Neural cell (in vitro differentiated cells): ENCODE results near the gene SLC38A5. TPM values are rescaled to one million over a fixed set of nuclear protein-coding genes. Genes with fewer than 3 reads are reported as not detected.

Experiments used
- H2AFZ ChIP-seq: fragments of 200-600, 300-800 bp; sonication (generic), shearing (Covaris generic); 2 replicates; pipeline ENCODE4 v1.6.0; 2014; ENCODE audit warnings: low read depth, mild to moderate bottlenecking, antibody characterized with exemption, low read length, moderate library complexity
- H3F3A ChIP-seq: fragments of 200-600 bp; shearing (Covaris generic); 2 replicates; pipeline ENCODE4 v1.6.1; 2016; ENCODE audit warnings: mild to moderate bottlenecking, moderate library complexity, mixed read lengths, antibody characterized with exemption, low read length; ENCODE audit not compliant: insufficient read depth, poor library complexity, severe bottlenecking
- H3K27ac ChIP-seq: fragments of 200-600, 300-800 bp; sonication (generic), shearing (Covaris generic); 2 replicates; pipeline ENCODE4 v1.5.1; 2014; ENCODE audit warnings: mild to moderate bottlenecking, low read length, moderate library complexity
- H3K27me3 ChIP-seq: fragments of 300-800, 200-600 bp; sonication (generic), shearing (Covaris generic); 2 replicates; pipeline ENCODE4 v1.6.0; 2014; ENCODE audit warnings: mild to moderate bottlenecking, low read depth, low read length, moderate library complexity; ENCODE audit not compliant: insufficient read depth
- H3K36me3 ChIP-seq: fragments of 300-800, 200-600 bp; sonication (generic), shearing (Covaris generic); 2 replicates; pipeline ENCODE4 v1.5.1; 2014; ENCODE audit warnings: mild to moderate bottlenecking, antibody characterized with exemption, low read length, moderate library complexity; ENCODE audit not compliant: insufficient read depth
- H3K4me2 ChIP-seq: fragments of 300-800, 200-600 bp; sonication (generic), shearing (Covaris generic); 2 replicates; pipeline ENCODE4 v1.6.0; 2014; ENCODE audit warnings: mild to moderate bottlenecking, low read length
- H3K4me3 ChIP-seq: fragments of 300-800, 200-600 bp; sonication (generic), shearing (Covaris generic); 2 replicates; pipeline ENCODE4 v1.5.1; 2014; ENCODE audit warnings: mild to moderate bottlenecking, low read length, moderate library complexity
- H3K79me2 ChIP-seq: fragments of 200-600 bp; shearing (Covaris generic); replicated peaks from 2 replicates; pipeline ENCODE4 v1.6.0; 2014; ENCODE audit warnings: mild to moderate bottlenecking, low read length, moderate library complexity; ENCODE audit not compliant: insufficient read depth
- H3K9ac ChIP-seq: fragments of 300-800, 200-600 bp; sonication (generic), shearing (Covaris generic); 2 replicates; pipeline ENCODE4 v1.6.1; 2016; ENCODE audit warnings: mild to moderate bottlenecking, low read length, mixed read lengths
- H3K9me2 ChIP-seq: fragments of 200-600 bp; shearing (Covaris generic); 2 replicates; pipeline ENCODE4 v1.6.1; 2016; ENCODE audit warnings: mild to moderate bottlenecking, low read length, mixed read lengths; ENCODE audit not compliant: insufficient read depth
- H3K9me3 ChIP-seq: fragments of 200-600, 300-800 bp; sonication (generic), shearing (Covaris generic); 2 replicates; pipeline ENCODE4 v1.6.1; 2016; ENCODE audit warnings: mild to moderate bottlenecking, mixed run types, low read length, moderate library complexity, mixed read lengths
- H4K20me1 ChIP-seq: fragments of 200-600 bp; shearing (Covaris generic); 2 replicates; pipeline ENCODE4 v1.6.1; 2016; ENCODE audit warnings: mild to moderate bottlenecking, mixed run types; ENCODE audit not compliant: insufficient read depth
- CTCF ChIP-seq: fragments of 450-650 bp; IDR thresholded peaks from 2 replicates; pipeline ENCODE4 v1.5.1; 2014; ENCODE audit warnings: antibody characterized with exemption, mild to moderate bottlenecking, moderate library complexity; ENCODE audit not compliant: poor library complexity, severe bottlenecking
- EP300 ChIP-seq: fragments of 450-650 bp; conservative IDR thresholded peaks from 2 replicates; pipeline ENCODE4 v1.6.1; 2014; ENCODE audit warnings: antibody characterized with exemption, mild to moderate bottlenecking, moderate library complexity; ENCODE audit not compliant: poor library complexity, severe bottlenecking
- EZH2 ChIP-seq: fragments of 200-600, 300-800 bp; shearing (Covaris generic), sonication (generic); IDR thresholded peaks from 2 replicates; pipeline ENCODE4 v1.6.1; 2014; ENCODE audit warnings: antibody characterized with exemption, low read length, borderline replicate concordance, mild to moderate bottlenecking; ENCODE audit not compliant: insufficient read depth, poor library complexity, severe bottlenecking
- MXI1 ChIP-seq: fragments of 450-650 bp; conservative IDR thresholded peaks from 2 replicates; pipeline ENCODE4 v1.6.1; 2014; ENCODE audit warnings: antibody characterized with exemption, mild to moderate bottlenecking; ENCODE audit not compliant: poor library complexity, severe bottlenecking
- POLR2AphosphoS5 ChIP-seq: IDR thresholded peaks from 2 replicates; pipeline ENCODE4 v1.6.1; 2012
- RAD21 ChIP-seq: fragments of 450-650 bp; conservative IDR thresholded peaks from 2 replicates; pipeline ENCODE4 v1.6.1; 2014; ENCODE audit warnings: antibody characterized with exemption, mild to moderate bottlenecking, moderate library complexity
- REST ChIP-seq: IDR thresholded peaks from 2 replicates; pipeline ENCODE4 v1.6.1; 2012; ENCODE audit warnings: borderline replicate concordance
- SMC3 ChIP-seq: fragments of 450-650 bp; conservative IDR thresholded peaks from 2 replicates; pipeline ENCODE4 v1.6.1; 2014; ENCODE audit warnings: antibody characterized with exemption, mild to moderate bottlenecking, moderate library complexity; ENCODE audit not compliant: poor library complexity
- TAF1 ChIP-seq: IDR thresholded peaks from 2 replicates; pipeline ENCODE4 v1.6.1; 2012; ENCODE audit warnings: low read depth
- polyA plus RNA-seq: library from polyadenylated mRNA; depleted of rRNA; stranded (reverse); fragments of >200 nt; gene quantifications from 2 replicates; pipeline ENCODE4 v1.2.3, GENCODE V29; 2014

Gene SLC38A5
- polyA plus RNA-seq, 1 donor from 2014 or later, result 0.48 TPM

- H3K4me2 ChIP-seq, result no peak overlapping the region
Observed at GRCh38 chrX:48456628-48457331, 13.3 kb downstream of the SLC38A5 start.

GRCh38 chrX:48451708-48452107 lies 18.4 kb downstream of the SLC38A5 start:
- H3K27ac ChIP-seq, result no peak overlapping the region
- H3F3A ChIP-seq, result no peaks in the 10 kb centered on the region
- TF ChIP-seq SMC3, result no peak
- no peak for TF ChIP-seq TAF1
- TF ChIP-seq CTCF, result no peak
- no peak for TF ChIP-seq EP300
- no peak for TF ChIP-seq REST
- no peak for TF ChIP-seq EZH2
- no peak for TF ChIP-seq POLR2AphosphoS5
- TF ChIP-seq RAD21, result no peak
- TF ChIP-seq MXI1, result no peak
- no peak overlapping the region for H2AFZ ChIP-seq
- no peak overlapping the region for H3K9ac ChIP-seq
- H3K79me2 ChIP-seq, result no peaks in the 10 kb centered on the region
- H4K20me1 ChIP-seq, result no peaks in the 10 kb centered on the region
- H3K4me3 ChIP-seq, result no peak overlapping the region
- no peak overlapping the region for H3K4me2 ChIP-seq
- no peaks in the 10 kb centered on the region for H3K36me3 ChIP-seq
- H3K9me2 ChIP-seq, result no peaks in the 10 kb centered on the region
- H3K27me3 ChIP-seq, result no peaks in the 10 kb centered on the region
- H3K9me3 ChIP-seq, result no peaks in the 10 kb centered on the region

More at GRCh38 chrX:48456628-48457331, 13.3 kb downstream of the SLC38A5 start:
- H3K27me3 ChIP-seq, result no peaks in the 10 kb centered on the region
- H3K9me3 ChIP-seq, result no peaks in the 10 kb centered on the region
- no peak overlapping the region for H3K27ac ChIP-seq
- H3K4me3 ChIP-seq, result no peak overlapping the region
- H3K9ac ChIP-seq, result no peak overlapping the region
- no peaks in the 10 kb centered on the region for H3K79me2 ChIP-seq
- H2AFZ ChIP-seq, result no peak overlapping the region
- no peaks in the 10 kb centered on the region for H3F3A ChIP-seq
- no peaks in the 10 kb centered on the region for H3K9me2 ChIP-seq
- TF ChIP-seq RAD21, result no peak
- TF ChIP-seq MXI1, result no peak
- TF ChIP-seq TAF1, result no peak
- no peaks in the 10 kb centered on the region for H4K20me1 ChIP-seq
- H3K36me3 ChIP-seq, result no peaks in the 10 kb centered on the region
